B cell (primary cell): Measurements from ENCODE around the gene TMEM132D. TPM values are rescaled to one million over a fixed set of nuclear protein-coding genes. Genes with fewer than 3 reads are reported as not detected.

Source experiments
- ATAC-seq: fragments of 200-7000 bp; cut with Tn5 transposase; one replicate; pipeline ENCODE4 v1.10.0; 2021; ENCODE audit warnings: low read depth, mild to moderate bottlenecking, moderate number of reproducible peaks, moderate library complexity
- CTCF ChIA-PET: fragments of 350-600 bp; sonication (Branson Sonifier 250); formaldehyde crosslinking; loops from one replicate; lab custom pipeline; 2021; ENCODE audit warnings: antibody characterized with exemption, inconsistent platforms; lab: Charles Lee
- POLR2A ChIA-PET: fragments of 350-600 bp; sonication (Branson Sonifier 250); formaldehyde crosslinking; loops from one replicate; lab custom pipeline; 2021; ENCODE audit warnings: antibody characterized with exemption; lab: Charles Lee
- DNase-seq: peaks from one replicate; pipeline ENCODE4 v3.0.0; 2013
- H2AFZ ChIP-seq: 2 replicates; pipeline ENCODE4 v1.6.1; 2012; ENCODE audit warnings: mild to moderate bottlenecking, low read depth, low read length; ENCODE audit not compliant: insufficient read depth, poor library complexity, severe bottlenecking
- H3K27ac ChIP-seq, 2 donors: 1 replicate in 1 of 2; 2 replicates in 1 of 2; pipeline ENCODE4 v1.5.1; 2012 to 2013; ENCODE audit warnings: low read length in 2 of 2, mild to moderate bottlenecking in 2 of 2, moderate library complexity in 1 of 2
- H3K27me3 ChIP-seq, 4 experiments: fragments of 200-600 bp in 1 of 4; sonication (generic) in 1 of 4; replicated peaks in 1 of 4; 1 replicate in 2 of 4; 2 replicates in 2 of 4; pipeline versions ENCODE4 v1.6.1 to v1.7.0; 2013 to 2016; ENCODE audit warnings: low read length in 3 of 4, mild to moderate bottlenecking in 2 of 4, mixed read lengths in 1 of 4, moderate library complexity in 1 of 4; ENCODE audit not compliant: insufficient read depth in 4 of 4, control insufficient read depth in 3 of 4; ENCODE audit errors: control extremely low read depth in 1 of 4
- H3K36me3 ChIP-seq, 2 experiments: replicated peaks in 1 of 2; 1 replicate in 1 of 2; 2 replicates in 1 of 2; pipeline versions ENCODE4 v1.6.1 to v1.7.1; 2013; ENCODE audit warnings: low read length in 1 of 2; ENCODE audit not compliant: insufficient read depth in 2 of 2, control insufficient read depth in 1 of 2; ENCODE audit errors: control extremely low read depth in 1 of 2, extremely low read depth in 1 of 2
- H3K4me1 ChIP-seq, 2 donors: fragments of 200-600 bp in 1 of 2; sonication (generic) in 1 of 2; 1 replicate in 1 of 2; 2 replicates in 1 of 2; pipeline versions ENCODE4 v1.5.1 to v1.6.1; 2013 to 2017; ENCODE audit warnings: low read length in 2 of 2; ENCODE audit not compliant: control insufficient read depth in 2 of 2, insufficient read depth in 2 of 2
- H3K4me2 ChIP-seq: replicated peaks from 2 replicates; pipeline ENCODE3; 2012; ENCODE audit warnings: mild to moderate bottlenecking, low read depth, low read length; ENCODE audit not compliant: poor library complexity, severe bottlenecking
- H3K4me3 ChIP-seq, 5 experiments: fragments of 200-600 bp in 1 of 5; sonication (generic) in 1 of 5; 1 replicate in 3 of 5; 2 replicates in 2 of 5; pipeline versions ENCODE4 v1.5.1 to v1.7.0; 2011 to 2016; ENCODE audit warnings: low read length in 4 of 5, mild to moderate bottlenecking in 4 of 5, low read depth in 2 of 5, control low read depth in 1 of 5, moderate library complexity in 1 of 5; ENCODE audit not compliant: insufficient read depth in 1 of 5; ENCODE audit errors: control extremely low read depth in 1 of 5, extremely low read depth in 1 of 5
- H3K79me2 ChIP-seq: fragments of 200-600 bp; sonication (generic); one replicate; pipeline ENCODE4 v1.6.0; 2016; ENCODE audit warnings: low read length; ENCODE audit not compliant: control insufficient read depth, insufficient read depth
- H3K9ac ChIP-seq: fragments of 200-600 bp; sonication (generic); 2 replicates; pipeline ENCODE4 v1.6.1; 2017; ENCODE audit warnings: mild to moderate bottlenecking, low read length, moderate library complexity
- H3K9me3 ChIP-seq, 3 donors: one replicate each; pipeline versions ENCODE4 v1.6.1 to v1.7.1; 2013; ENCODE audit warnings: low read length in 2 of 3; ENCODE audit not compliant: control insufficient read depth in 2 of 3, insufficient read depth in 1 of 3; ENCODE audit errors: control extremely low read depth in 1 of 3
- H4K20me1 ChIP-seq: 2 replicates; pipeline ENCODE4 v1.6.0; 2012; ENCODE audit warnings: mild to moderate bottlenecking, low read length; ENCODE audit not compliant: insufficient read depth, control insufficient read depth, poor library complexity, severe bottlenecking
- H3K27ac Mint-ChIP-seq: one replicate; pipeline ENCODE4 v1.8.0; 2021; ENCODE audit warnings: mixed read lengths
- H3K27me3 Mint-ChIP-seq: one replicate; pipeline ENCODE4 v1.8.0; 2021; ENCODE audit warnings: mixed read lengths
- H3K4me1 Mint-ChIP-seq: one replicate; pipeline ENCODE4 v1.8.0; 2021; ENCODE audit warnings: mixed read lengths
- H3K4me3 Mint-ChIP-seq: one replicate; pipeline ENCODE4 v1.8.0; 2021; ENCODE audit warnings: mixed read lengths
- H3K9me3 Mint-ChIP-seq: one replicate; pipeline ENCODE4 v1.8.0; 2022; ENCODE audit warnings: mixed read lengths; ENCODE audit not compliant: insufficient read depth
- EZH2 ChIP-seq: IDR thresholded peaks from 2 replicates; pipeline ENCODE4 v1.6.1; 2012; ENCODE audit warnings: borderline replicate concordance, low read depth, mild to moderate bottlenecking, moderate library complexity, low read length; ENCODE audit not compliant: insufficient read depth, poor library complexity, severe bottlenecking
- WGBS: methylation state at CpG from one replicate; pipeline ENCODE4 v1.1.5; 2013; ENCODE audit warnings: missing lambda C conversion rate; ENCODE audit not compliant: insufficient coverage; 5-methylcytosine and 5-hydroxymethylcytosine counted together
- intact Hi-C: fragments of 100-400 bp; cut with micrococcal nuclease; formaldehyde crosslinking; loops from one replicate; pipeline ENCODE4 v1.10.0; 2022
- polyA plus RNA-seq: library from polyadenylated mRNA; depleted of rRNA; stranded (reverse); fragments of >200 nt; gene quantifications from 2 replicates; pipeline ENCODE4 v1.2.3, GENCODE V29; 2012
- total RNA-seq, 2 donors: library from RNA; stranded (reverse); fragments of 120-200 nt in 1 of 2; gene quantifications; 1 replicate in 1 of 2; 2 replicates in 1 of 2; pipeline versions ENCODE4 v1.2.3 to v1.2.4, GENCODE V29; 2013 to 2022
- TF ChIP-seq, protein P1 (sequence below): fragments of 200-600 bp; IDR thresholded peaks from one replicate; pipeline ENCODE4 v1.8.0; 2022; ENCODE audit warnings: antibody characterized with exemption, mild to moderate bottlenecking

TMEM132D gene
- total and polyA plus RNA-seq, 2 donors (not counting 1 experiment from before 2014, with no cell fraction given) = not detected

DNA sequence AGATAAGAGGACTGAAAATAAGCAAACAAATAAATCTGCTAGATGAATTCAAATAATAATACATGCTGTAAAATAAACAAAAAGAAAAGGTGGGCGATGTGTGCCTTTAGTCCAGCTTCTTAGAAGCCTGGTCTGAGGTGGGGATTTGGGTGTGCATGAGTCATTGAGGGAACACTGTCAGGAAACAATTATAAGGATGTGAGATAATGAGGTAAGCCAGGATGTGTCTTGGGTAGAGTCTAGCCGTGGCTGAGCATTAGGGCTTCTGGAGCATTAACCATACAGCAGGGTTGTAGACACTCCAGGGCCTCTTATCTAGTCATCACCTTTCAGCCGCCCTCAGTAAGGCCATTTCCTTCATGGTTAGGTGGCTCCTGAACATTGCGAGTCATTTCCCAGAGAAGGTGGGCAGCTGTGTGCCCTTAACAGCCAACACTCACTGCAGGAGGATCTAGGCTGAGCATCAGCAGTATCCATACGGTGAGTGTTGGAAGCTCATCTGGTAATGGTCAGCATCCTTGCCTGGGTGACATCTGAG, 645.0 kb downstream of the TMEM132D start:
- ATAC-seq (no peak), DNase-seq (no peak)
- H3K4me3 ChIP-seq = no peak overlapping the region
- no peaks in the 10 kb centered on the region for H3K79me2 ChIP-seq
- H3K27me3 ChIP-seq = no peaks in the 10 kb centered on the region
- no peak overlapping the region for H2AFZ ChIP-seq
- ChIA-PET CTCF (no interaction called here), POLR2A (no interaction called here)
- H4K20me1 ChIP-seq = no peaks in the 10 kb centered on the region
- Mint-ChIP-seq H3K9me3 (peaks cover 4% of the 10 kb centered on the region), H3K27me3 (no peaks in the 10 kb centered on the region), H3K4me1 (no peaks in the 10 kb centered on the region), H3K27ac (no peak overlapping the region), H3K4me3 (no peak overlapping the region)
- TF ChIP-seq EZH2 = no peak
- TF ChIP-seq, protein P1, sequence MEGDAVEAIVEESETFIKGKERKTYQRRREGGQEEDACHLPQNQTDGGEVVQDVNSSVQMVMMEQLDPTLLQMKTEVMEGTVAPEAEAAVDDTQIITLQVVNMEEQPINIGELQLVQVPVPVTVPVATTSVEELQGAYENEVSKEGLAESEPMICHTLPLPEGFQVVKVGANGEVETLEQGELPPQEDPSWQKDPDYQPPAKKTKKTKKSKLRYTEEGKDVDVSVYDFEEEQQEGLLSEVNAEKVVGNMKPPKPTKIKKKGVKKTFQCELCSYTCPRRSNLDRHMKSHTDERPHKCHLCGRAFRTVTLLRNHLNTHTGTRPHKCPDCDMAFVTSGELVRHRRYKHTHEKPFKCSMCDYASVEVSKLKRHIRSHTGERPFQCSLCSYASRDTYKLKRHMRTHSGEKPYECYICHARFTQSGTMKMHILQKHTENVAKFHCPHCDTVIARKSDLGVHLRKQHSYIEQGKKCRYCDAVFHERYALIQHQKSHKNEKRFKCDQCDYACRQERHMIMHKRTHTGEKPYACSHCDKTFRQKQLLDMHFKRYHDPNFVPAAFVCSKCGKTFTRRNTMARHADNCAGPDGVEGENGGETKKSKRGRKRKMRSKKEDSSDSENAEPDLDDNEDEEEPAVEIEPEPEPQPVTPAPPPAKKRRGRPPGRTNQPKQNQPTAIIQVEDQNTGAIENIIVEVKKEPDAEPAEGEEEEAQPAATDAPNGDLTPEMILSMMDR = no peak
- no peak overlapping the region for H3K4me2 ChIP-seq
- intact Hi-C loops = no loop called here
- no peak overlapping the region for H3K27ac ChIP-seq
- WGBS = 74% methylated on average over 5 of the region's 5 CpGs
- peaks cover 0 to 9% (median 0%) of the 10 kb centered on the region in 3 donors for H3K9me3 ChIP-seq
- H3K36me3 ChIP-seq = no peaks in the 10 kb centered on the region
- no peak overlapping the region for H3K9ac ChIP-seq
- H3K4me1 ChIP-seq = no peaks in the 10 kb centered on the region

GRCh38 chr12:129257524-129257923, 646.3 kb downstream of the TMEM132D start:
- Histone ChIP-seq H3K4me2 (no peak overlapping the region), H3K4me3 (no peak overlapping the region), H2AFZ (no peak overlapping the region), H3K27ac (no peak overlapping the region), H4K20me1 (no peaks in the 10 kb centered on the region), H3K79me2 (no peaks in the 10 kb centered on the region), H3K4me1 (no peaks in the 10 kb centered on the region), H3K36me3 (no peaks in the 10 kb centered on the region), H3K9me3 (peaks cover 0 to 5% (median 0%) of the 10 kb centered on the region in 3 donors), H3K9ac (no peak overlapping the region), H3K27me3 (no peaks in the 10 kb centered on the region)
- POLR2A ChIA-PET = no interaction called here
- DNase-seq (no peak), ATAC-seq (no peak)
- CTCF ChIA-PET = no interaction called here
- Mint-ChIP-seq H3K9me3 (peaks cover 4% of the 10 kb centered on the region), H3K27me3 (no peaks in the 10 kb centered on the region), H3K4me1 (no peaks in the 10 kb centered on the region), H3K4me3 (no peak overlapping the region), H3K27ac (no peak overlapping the region)
- intact Hi-C loops = no loop called here
- 79% methylated on average over 1 of the region's 3 CpGs for WGBS
- TF ChIP-seq, protein P1 = no peak
- no peak for TF ChIP-seq EZH2
